GM18870 (cell line): ENCODE results near the gene PGM5.

Experiments
- ATAC-seq: cut with Tn5 transposase; IDR thresholded peaks from one replicate; pipeline ENCODE4 v1.9.1; 2021; ENCODE audit warnings: moderate library complexity; ENCODE audit not compliant: unreplicated experiment

PGM5 gene

DNA sequence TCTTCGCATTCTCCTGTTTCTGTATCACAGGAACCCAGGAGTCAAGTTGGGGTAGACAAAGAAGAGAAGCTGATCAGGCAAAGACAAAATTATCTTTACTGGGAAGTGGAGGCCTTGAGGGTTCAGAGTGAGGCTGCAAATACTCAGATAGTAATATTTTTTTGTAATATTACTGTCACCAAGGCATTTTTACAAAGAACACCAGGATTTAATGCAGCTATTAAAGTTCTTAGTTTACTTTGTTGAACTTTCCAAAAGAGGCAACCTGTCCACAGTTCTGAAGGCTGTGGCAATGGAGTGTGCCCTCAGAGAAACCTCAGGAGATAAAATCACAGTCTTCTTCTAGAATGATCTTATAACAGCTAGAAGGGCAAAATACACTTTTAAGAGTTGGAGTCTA, 74.9 kb downstream of the PGM5 start:
- no peak for ATAC-seq

GRCh38 chr9:68433531-68434110, 77.2 kb downstream of the PGM5 start:
- ATAC-seq: no peak

DNA sequence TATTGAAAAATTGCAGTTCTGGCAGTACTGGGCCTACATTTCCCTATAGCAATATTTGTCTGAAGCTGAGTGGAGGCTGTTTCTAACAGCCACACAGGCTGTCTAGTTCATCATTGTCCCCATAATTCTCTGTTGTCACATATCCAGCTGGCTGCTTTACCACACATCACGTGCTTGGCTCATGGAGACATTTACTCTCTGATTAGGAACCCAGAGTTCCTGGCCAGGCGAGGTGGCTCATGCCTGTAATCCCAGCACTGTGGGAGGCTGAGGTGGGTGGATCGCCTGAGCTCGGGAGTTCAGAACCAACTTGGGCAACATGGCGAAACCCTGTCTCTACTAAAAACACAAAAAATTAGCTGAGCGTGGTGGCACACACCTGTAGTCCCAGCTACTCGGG, 81.4 kb downstream of the PGM5 start:
- no peak for ATAC-seq

DNA sequence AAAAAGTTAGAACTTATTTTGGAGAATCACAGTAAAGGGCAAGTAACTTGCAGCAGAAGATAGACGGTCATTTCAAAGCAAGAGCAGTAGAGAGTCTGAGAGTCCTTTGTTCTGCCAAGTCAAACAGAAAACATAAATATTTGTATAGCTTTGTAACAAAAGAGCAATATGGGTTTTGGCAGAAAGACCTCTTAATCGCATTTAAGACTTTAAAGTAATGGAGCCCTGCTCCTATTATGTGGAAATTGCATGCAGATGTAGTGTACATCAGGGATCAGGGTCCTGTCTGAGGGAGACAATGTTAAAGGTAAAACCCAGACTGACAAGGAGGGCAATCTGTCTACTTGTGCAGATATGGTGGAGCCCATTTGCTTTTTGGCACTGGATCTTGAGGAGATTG, 87.2 kb downstream of the PGM5 start:
- ATAC-seq: no peak

DNA sequence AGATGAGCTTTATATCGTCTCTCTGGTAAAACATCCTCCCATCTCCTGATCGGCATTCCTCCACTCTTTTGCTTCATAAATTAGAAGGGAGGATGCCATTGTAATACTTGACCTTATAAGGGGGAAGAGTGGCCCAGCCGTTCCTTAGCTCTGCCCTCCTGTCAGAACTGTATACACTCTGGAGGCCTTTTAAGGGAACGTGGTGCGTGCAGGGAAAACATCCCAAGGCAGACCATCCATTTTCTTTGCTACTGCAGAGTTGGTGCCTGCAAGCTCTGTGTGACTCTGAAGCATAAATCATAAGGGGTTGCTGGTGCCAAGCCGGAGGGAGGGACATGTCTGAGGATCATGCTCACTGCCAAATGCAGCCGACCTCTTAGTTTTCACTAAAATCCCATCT, 90.4 kb downstream of the PGM5 start:
- no peak for ATAC-seq

- ATAC-seq: no peak
Observed at GRCh38 chr9:68447611-68448010, 91.2 kb downstream of the PGM5 start.

DNA sequence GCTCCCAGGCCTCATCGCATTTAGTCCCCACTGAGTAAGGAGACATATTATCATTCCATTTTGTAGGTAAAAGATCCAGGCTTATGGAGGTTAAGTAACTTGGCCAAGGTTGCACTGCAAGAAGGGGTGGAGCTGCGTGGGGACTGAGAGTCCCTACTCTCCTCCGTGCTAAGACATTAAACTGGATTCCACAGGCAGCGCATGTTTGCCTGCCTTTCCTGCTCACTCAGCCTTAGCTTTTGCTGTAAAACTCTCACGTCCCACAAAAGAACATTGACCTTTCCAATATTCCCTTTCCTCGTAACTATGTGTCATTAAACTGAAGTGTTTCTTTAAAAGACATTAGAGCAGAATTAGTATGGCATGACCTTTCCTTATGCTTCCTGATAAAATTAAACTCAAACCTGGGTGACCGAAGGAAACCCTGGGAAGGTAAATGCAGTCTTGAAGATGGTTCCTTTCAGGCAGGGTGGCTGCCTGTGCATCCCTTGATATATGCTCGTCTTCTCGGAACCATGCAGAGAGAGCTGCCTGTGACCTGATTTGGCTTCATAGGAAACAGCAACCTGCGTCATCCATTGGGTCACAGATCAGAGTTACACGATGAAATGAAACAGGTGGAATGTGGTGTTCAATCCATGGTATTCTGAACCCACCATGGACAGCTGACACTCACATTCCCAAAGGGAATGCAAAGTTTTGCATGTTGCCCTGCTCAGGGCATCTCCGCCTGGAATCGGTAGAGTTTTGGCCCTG, 98.3 kb downstream of the PGM5 start:
- no peak for ATAC-seq

GRCh38 chr9:68455451-68455850, 99.0 kb downstream of the PGM5 start:
- no peak for ATAC-seq

DNA sequence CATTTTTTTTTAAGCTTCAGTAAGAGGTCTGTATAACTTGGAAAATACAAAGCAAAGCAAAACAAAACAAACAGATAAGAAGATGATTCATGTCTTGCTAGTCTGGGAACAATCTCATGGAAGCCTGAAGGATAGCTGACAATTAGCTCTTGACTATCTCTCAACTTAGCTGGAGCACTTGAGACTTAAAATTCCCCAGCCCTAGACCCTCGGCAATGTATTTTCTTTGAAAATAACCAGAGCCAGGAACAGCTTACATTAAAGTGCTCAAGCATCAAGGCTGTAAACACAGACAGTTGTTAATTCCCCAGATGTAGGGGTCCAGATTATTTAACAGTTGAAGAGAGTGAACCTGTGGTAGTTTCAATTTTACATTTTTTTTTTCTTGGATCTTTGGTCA, 101.4 kb downstream of the PGM5 start:
- no peak for ATAC-seq

GRCh38 chr9:68458918-68459317, 102.5 kb downstream of the PGM5 start:
- no peak for ATAC-seq

DNA sequence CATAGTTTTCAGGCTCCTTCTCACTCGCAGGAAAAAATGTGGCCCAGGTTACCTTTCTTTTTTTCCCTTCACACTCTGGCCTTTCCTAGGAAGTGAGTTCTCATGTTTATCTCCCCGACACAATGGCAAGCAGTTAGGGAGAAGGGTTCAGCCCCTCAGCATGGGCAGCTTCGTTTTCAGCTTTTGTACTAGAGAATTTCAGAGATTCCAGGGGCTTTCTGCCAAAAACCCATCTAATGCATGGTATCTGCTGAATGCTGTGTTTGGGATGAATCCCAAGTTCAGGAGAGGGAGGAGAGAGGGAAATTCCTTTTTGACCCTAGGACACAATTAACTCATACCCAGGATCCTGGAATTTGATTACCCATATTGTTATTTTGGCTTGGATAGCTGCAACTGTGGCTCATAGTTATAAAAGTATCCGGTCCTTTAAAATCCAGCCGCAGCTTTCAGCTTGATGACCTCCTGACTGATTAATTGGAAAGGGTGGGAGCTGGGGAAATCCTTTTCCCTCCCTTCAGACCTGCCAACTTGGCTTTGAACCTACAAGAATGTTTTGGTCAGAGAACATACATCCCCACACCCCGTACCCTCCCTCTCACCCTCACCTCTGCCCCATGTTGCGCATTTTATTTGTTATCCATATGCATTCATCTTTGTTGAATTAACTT, 105.8 kb downstream of the PGM5 start:
- no peak for ATAC-seq

- ATAC-seq: no peak
Observed at GRCh38 chr9:68470067-68470466, 113.7 kb downstream of the PGM5 start.

- ATAC-seq: no peak
Observed at GRCh38 chr9:68470634-68471033, 114.2 kb downstream of the PGM5 start.

DNA sequence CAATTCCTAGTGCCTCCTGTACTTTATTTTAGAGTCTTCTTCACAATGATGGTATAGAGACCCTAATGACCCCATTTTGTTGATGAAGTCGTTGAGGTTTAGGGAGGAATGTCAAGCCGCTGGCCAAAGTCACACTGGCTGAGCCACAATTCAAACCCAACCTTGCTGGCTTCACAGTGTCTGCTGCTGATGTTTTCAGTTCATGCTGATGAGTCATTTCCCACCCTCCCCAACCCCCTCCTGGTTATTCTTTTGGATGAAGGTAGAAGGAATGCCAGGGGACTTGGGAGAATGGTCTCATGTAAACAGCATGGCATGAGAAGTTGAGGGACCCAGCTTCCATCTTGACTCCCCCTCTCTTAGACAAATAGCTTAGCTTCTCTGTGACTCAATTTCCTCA, 115.7 kb downstream of the PGM5 start:
- no peak for ATAC-seq

GRCh38 chr9:68473790-68474189, 117.4 kb downstream of the PGM5 start:
- no peak for ATAC-seq

- no peak for ATAC-seq
Observed at GRCh38 chr9:68476422-68476821, 120.0 kb downstream of the PGM5 start.

DNA sequence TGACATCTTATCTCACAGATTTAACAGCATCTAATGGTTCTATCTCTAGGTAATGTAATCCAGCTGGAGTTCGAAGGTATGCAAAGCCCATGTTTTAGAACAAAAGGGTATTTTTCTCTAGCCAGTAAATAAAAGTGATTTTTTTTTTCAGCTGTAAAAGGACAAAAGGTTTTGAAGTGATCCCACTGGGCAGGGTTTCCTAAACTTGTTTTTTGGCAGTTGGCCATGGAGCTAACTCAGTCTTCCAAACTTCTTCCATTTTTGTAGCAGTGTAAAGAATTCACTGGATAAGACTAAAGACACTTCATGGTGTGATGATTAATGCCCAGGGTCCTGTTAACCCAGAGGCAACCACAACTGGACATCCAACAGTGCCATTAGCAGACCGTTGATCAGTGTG, 120.4 kb downstream of the PGM5 start:
- ATAC-seq: no peak

DNA sequence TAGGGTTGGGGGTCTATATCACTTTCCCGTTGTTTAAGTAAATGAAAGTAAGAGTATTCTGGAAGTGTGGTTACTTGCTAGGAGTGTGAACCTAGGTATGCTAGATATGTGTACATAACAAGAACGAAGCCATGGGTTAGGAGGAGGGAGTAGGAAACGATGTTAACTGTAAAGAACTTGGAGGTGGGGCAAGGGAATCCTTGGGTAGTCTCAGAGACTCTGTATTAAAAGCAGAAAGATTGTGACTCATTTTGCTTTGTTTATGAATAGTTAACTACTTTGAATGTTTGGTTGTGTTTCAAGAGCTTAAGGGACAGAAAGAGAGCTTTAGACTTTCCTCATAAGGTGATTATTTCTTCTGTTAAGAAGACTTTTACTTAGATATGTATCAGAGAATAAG, 124.4 kb downstream of the PGM5 start:
- ATAC-seq: no peak

- ATAC-seq: no peak
Observed at GRCh38 chr9:68482548-68482947, 126.1 kb downstream of the PGM5 start.

DNA sequence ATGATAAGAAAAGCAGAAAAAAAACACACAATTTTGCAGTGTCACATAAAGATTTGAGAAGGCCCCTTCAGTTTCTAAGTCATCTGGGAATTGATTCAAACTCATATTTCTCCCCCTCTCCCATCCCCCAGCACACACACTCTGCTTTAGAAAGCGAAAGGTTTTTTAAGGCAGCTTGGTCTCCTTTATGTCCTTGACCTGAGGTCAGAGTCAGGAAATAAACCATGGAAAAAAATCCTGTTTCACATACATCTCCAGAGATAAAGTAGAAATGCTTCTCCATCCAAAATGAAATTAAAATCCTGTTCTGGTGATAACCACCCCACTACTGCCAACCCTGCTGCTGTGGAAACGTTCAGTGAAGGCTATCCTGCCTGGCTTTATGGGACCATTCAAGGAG, 131.7 kb downstream of the PGM5 start:
- no peak for ATAC-seq

DNA sequence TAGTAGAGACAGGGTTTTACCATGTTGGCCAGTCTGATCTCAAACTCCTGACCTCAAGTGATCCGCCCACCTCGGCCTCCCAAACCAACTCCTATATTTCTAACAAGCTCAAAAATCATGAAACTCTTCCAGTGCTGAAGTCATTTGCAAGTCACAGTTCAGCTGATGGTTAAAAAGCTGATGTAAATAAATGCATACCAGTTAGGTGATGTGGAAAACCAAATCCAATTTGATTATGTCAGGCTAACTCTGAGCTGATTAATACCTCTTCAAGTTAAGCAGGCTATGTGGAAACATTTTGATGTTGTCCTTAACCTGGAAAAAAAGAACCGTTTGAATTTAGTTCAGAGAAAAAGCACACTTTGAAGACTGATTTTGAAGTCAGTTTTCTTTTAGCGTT, 133.2 kb downstream of the PGM5 start:
- ATAC-seq: no peak

GRCh38 chr9:68492806-68493205, 136.4 kb downstream of the PGM5 start:
- no peak for ATAC-seq
